ENCODE data around the gene KRTAP10-5. TPM values are rescaled to one million over a fixed set of nuclear protein-coding genes. Genes with fewer than 3 reads are reported as not detected.
"Not testable (repeated sequence)": the region's sequence is repeated elsewhere in the genome, so short reads cannot be mapped to it uniquely, and the experiment has no call there.

The KRTAP10-5 gene
- polyA plus RNA-seq, 1 experiment, result not detected

DNA sequence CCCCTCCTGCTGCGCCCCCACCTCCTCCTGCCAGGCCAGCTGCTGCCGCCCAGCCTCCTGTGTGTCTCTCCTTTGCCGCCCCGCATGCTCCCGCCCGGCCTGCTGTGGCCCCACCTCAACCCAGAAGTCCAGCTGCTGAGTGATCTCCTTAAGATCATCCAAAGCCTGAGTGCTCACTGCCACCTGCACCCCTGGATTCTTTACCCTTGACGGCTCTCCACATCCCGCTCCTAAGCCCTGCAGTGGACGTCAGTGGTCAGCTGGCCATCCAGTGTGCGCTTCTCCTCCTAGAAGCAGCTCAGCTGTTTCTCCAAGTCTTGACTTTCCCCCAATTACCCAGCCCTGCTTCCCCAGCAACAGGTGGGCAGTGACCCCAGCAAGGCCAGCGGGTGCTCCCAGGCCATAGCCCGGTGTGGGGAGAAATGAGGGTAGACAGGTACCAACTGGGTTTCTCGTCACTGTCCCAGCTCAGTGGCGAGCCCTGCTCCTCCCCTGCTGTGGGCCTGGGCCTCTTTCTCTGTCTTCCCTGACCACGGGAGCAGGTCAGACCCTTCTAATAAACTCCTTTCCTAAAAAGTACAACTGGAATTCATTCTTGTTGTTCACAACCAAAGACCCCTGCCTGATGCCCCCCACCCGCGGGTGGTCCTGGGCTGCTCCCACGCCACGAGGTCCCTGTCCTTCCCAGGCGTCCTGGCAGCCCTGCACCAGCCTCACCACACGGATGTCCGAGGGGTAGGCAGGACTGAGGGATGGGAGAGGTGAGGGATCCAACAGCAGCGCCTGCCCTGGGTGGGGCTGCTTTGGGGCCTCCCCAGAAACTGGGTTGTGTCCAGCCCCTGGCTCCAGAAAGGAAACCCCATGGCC is 21.4 kb upstream of the KRTAP10-5 start:
- ChIA-PET CTCF (no interaction called here), POLR2A (no interaction called here)
- H3K27me3 ChIP-seq (ENCODE audit: control insufficient read depth, insufficient read depth, low read length), result no peaks in the 10 kb centered on the region

DNA sequence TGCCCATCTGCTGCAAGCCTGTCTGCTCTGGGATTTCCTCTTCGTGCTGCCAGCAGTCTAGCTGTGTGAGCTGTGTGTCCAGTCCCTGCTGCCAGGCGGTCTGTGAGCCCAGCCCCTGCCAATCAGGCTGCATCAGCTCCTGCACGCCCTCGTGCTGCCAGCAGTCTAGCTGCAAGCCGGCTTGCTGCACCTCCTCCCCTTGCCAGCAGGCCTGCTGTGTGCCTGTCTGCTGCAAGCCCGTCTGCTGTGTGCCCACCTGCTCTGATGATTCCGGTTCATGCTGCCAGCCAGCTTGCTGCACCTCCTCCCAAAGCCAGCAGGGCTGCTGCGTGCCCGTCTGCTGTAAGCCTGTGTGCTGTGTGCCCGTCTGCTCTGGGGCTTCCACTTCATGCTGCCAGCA is 20.7 kb upstream of the KRTAP10-5 start:
- DNase-seq (ENCODE audit: low read depth, low spot score); H3K27ac ChIP-seq (ENCODE audit: low read depth, low read length); CTCF ChIA-PET; POLR2A ChIA-PET; H3K9me3 ChIP-seq (ENCODE audit: control insufficient read depth, insufficient read depth, low read length); H3K27me3 ChIP-seq (ENCODE audit: control insufficient read depth, insufficient read depth, low read length); H3K4me3 ChIP-seq (ENCODE audit: low read depth, low read length): not testable (repeated sequence)

More for the DNA sequence above, 21.4 kb upstream of the KRTAP10-5 start:
- Histone ChIP-seq H3K27ac (ENCODE audit: low read depth, low read length) (no peak overlapping the region), H3K9me3 (ENCODE audit: control insufficient read depth, insufficient read depth, low read length) (no peaks in the 10 kb centered on the region; the same call in 1 of the 2 replicates), H3K4me3 (ENCODE audit: low read depth, low read length) (no peak overlapping the region)
- TF ChIP-seq, protein P1, sequence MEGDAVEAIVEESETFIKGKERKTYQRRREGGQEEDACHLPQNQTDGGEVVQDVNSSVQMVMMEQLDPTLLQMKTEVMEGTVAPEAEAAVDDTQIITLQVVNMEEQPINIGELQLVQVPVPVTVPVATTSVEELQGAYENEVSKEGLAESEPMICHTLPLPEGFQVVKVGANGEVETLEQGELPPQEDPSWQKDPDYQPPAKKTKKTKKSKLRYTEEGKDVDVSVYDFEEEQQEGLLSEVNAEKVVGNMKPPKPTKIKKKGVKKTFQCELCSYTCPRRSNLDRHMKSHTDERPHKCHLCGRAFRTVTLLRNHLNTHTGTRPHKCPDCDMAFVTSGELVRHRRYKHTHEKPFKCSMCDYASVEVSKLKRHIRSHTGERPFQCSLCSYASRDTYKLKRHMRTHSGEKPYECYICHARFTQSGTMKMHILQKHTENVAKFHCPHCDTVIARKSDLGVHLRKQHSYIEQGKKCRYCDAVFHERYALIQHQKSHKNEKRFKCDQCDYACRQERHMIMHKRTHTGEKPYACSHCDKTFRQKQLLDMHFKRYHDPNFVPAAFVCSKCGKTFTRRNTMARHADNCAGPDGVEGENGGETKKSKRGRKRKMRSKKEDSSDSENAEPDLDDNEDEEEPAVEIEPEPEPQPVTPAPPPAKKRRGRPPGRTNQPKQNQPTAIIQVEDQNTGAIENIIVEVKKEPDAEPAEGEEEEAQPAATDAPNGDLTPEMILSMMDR (IDR thresholded peaks at IDR 0.05; ENCODE audit: low read depth, low read length), result no peak
- no peak for DNase-seq (ENCODE audit: low read depth, low spot score)

DNA sequence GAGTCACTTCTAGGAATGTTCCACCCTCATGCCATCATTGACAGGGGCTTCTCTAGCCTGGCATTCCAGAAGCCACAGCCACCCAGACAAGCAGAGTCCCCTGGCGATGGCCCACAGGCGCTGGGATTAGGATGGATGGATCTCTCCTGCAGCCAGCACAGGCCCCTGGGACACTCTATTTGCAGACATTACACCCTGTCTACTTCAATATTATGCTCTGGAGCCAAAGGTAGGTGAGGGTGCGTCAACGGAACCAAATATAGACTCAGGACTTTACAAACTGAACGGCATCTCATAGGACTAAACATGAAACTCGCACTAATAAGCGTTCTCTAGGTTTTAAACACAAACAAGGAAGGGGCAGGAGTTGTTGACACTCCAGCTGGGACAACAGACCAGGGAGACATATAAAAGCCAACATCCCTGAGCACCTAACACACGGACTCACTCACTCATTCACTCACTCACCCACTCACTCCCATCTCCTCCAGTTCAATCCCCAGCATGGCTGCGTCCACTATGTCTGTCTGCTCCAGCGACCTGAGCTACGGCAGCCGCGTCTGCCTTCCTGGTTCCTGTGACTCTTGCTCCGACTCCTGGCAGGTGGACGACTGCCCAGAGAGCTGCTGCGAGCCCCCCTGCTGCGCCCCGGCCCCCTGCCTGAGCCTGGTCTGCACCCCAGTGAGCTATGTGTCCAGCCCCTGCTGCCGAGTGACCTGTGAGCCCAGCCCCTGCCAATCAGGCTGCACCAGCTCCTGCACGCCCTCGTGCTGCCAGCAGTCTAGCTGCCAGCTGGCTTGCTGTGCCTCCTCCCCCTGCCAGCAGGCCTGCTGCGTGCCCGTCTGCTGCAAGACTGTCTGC is 19.9 kb upstream of the KRTAP10-5 start, which contains the start of gene KRTAP10-7:
TSS of gene KRTAP10-7 (plus strand) at position 480 of the 861 bp plus-strand sequence. CDS start at position 505, 25 bp downstream.
- H3K4me3 ChIP-seq (ENCODE audit: low read depth, low read length); H3K9me3 ChIP-seq (ENCODE audit: control insufficient read depth, insufficient read depth, low read length); H3K27ac ChIP-seq (ENCODE audit: low read depth, low read length); POLR2A ChIA-PET; CTCF ChIA-PET; H3K27me3 ChIP-seq (ENCODE audit: control insufficient read depth, insufficient read depth, low read length); DNase-seq (ENCODE audit: low read depth, low spot score): not testable (repeated sequence)

DNA sequence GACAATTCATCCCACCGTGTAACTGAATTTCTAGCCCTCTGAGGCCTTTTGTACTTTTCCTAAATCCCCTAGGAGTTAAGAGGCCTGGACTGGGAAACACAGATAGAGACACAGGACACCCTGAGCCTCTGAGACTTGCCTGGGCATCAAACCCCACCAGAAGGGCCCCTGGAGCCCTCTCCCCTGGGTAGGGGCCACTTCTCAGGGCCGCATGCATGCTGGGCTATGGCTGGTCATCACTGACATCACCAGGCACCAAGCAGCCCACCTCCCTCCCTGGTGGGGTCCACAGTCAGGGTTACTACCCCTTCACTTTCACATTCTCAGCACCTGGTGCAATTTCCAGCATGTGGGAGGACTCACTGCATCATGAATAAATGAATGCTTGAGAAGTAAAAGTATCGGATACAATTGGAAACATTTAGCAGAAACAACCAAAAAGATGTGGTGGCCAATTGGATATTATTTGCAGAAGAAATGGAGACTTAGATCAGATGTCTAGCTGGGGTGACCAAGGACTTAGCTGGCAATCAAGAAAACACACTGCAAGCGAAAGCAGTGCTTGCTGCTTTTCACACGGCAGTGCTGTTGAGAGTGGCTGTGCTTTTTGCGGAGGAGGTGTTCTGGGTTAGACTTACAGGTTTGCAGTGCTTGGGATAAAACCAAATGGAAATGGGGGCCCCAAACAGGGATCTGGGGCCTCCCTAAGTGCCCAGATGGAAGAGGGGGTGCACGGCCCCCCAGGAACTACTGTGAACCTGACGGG is 19.0 kb upstream of the KRTAP10-5 start:
- no peak for DNase-seq (ENCODE audit: low read depth, low spot score)
- ChIA-PET CTCF (no interaction called here), POLR2A (no interaction called here)
- Histone ChIP-seq H3K4me3 (ENCODE audit: low read depth, low read length) (no peak overlapping the region), H3K27ac (ENCODE audit: low read depth, low read length) (no peak overlapping the region), H3K9me3 (ENCODE audit: control insufficient read depth, insufficient read depth, low read length) (no peaks in the 10 kb centered on the region; the same call in 1 of the 2 replicates), H3K27me3 (ENCODE audit: control insufficient read depth, insufficient read depth, low read length) (peaks cover 4% of the 10 kb centered on the region)
- TF ChIP-seq, protein P1 (IDR thresholded peaks at IDR 0.05; ENCODE audit: low read depth, low read length), result no peak

DNA sequence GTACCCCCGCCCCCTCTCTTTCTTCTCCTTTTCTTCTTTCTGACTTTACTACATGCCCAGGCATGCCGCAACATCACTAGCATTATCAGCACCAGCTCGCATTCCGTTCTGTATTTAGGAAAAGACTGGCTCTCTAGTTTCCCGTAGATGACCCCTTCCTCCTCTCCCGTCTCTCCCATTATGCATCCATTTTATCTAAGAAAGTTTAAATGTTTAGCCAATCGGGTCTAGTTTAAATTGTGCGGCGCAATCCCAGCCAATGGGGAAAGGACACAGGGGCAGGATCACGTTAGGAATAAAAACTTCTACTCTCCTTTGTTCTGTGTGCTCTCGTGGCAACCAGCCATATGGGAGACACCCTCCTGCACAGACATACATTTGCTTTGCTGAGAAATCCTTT is 17.7 kb upstream of the KRTAP10-5 start:
- no peak overlapping the region for H3K4me3 ChIP-seq (ENCODE audit: low read depth, low read length)
- H3K27me3 ChIP-seq (ENCODE audit: control insufficient read depth, insufficient read depth, low read length), result peaks cover 12% of the 10 kb centered on the region
- H3K9me3 ChIP-seq (ENCODE audit: control insufficient read depth, insufficient read depth, low read length), result no peaks in the 10 kb centered on the region; the same call in 1 of the 2 replicates
- ChIA-PET POLR2A (no interaction called here), CTCF (no interaction called here)
- DNase-seq (ENCODE audit: low read depth, low spot score), result no peak
- H3K27ac ChIP-seq (ENCODE audit: low read depth, low read length), result no peak overlapping the region
- TF ChIP-seq, protein P1 (IDR thresholded peaks at IDR 0.05; ENCODE audit: low read depth, low read length), result no peak

Measured in AG04450 (cell line).